8988T (cell line): ENCODE measurements around the gene MYO1B.
A peak's percentile ranks its signal among the peaks of the same experiment; 100 is the strongest.

Source experiments
- DNase-seq: peaks from one replicate; pipeline ENCODE4 v3.0.0; 2011

MYO1B gene

DNA sequence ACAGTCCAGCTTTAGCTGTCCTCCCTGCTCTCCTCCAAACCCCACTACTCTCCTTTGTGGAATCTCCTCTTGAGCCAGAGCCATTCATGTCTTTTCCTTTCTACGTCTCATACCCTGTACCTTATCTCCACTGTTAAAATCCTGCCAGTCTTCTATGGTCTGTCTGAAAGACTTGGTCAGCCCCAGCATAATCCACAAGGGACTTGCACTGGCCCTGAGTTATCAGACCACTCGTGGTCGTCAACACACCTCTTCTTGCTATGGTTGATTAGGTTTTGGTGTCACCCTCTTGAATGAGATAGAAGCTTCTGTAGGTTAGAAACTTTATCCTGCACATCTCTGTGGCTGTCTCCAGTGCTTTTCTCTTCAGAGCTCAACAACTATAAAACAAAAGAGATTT lies 56.8 kb downstream of the MYO1B start:
- no peak for DNase-seq

DNA sequence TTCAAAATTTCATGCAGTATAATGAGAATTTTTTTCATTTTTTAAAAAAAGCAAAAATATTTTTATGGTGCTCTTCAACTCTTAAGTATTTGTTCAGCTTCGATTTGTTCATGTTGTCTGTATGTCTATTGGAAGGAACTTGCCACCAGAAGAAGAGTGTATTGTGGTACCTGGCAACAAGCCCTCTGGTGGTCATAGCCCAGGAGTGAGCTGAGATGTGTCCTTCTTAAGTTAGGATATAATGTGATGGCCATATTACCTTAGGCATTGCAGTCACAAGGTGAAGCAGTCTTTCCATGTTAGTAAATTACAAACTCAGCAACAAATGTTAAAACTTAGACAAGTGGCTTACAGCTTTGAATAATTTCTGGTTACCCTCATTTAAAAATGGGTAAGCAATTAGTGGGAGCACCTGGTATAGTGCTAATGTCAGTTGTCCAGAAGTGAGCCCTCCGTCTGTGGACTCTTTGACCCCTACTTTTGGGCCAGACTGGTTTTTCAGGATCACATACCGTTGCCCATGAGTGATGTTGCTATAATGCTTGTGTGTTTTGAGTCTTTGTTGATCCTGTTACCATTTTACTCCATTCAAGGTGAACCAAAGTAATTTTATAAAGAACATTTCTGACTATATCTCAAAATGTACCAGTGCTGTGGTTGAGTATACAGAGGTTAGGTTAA lies 57.4 kb downstream of the MYO1B start:
- DNase-seq: no peak

- no peak for DNase-seq
These were observed 58.2 kb downstream of the MYO1B start for GRCh38 chr2:191303140-191304005.

- DNase-seq: no peak
These were observed 60.0 kb downstream of the MYO1B start for GRCh38 chr2:191304939-191305875.

DNA sequence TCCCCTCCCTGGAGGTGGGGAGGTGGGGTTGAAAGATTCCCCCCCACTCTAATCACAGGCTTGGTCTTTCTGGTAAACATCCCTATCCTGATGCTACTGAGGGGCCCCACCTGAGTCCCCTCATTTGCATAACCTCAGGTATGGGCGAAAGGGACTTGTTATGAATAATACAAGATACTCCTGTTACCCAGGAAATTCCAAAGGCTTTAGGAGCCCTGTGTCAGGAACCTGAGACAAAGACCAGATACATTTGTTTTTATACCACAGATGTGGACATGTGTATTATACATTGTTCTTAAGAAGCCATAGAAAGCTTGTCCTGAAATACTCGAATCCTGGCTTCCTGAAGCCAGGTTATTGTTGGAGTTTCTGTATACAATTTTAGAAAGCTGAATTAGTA lies 62.8 kb downstream of the MYO1B start:
- no peak for DNase-seq

GRCh38 chr2:191311156-191311555 lies 66.0 kb downstream of the MYO1B start:
- no peak for DNase-seq

DNA sequence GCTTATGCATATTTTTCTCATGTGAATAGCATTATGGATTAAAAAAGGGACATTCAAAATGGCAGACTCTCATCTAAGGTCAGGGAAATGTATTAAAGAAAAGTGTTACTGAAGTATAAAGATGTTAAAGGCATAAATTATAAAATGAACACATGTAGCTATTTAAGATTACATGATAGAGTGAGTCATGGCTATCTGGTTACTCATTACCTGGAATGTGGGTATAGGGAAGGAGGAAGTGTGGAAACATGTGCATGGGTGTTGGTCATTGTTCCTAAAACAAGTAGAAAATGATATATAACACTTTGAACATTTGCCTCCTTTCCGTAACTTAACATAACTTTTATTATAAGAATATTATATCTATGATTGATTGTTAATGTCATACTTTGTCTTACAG lies 66.4 kb downstream of the MYO1B start:
- DNase-seq: peak; percentile 25

DNA sequence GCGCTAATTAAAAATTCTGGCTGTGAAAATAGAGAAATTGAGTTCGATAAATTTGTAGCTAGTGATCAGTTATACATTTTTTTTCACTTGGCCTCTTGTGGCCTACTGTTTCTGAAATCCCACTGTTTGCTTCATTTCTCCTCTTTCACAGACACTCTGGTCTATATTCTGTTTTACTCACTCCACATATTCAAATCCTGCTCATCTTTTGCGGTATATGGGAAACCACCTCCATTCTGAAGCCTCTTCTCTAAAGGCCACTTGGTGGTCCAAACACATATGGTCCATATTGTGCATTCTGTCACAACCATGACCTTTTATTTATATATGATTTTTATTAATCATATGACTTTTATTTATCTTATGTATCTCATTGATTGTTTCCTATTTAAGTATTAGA lies 67.0 kb downstream of the MYO1B start:
- no peak for DNase-seq

DNA sequence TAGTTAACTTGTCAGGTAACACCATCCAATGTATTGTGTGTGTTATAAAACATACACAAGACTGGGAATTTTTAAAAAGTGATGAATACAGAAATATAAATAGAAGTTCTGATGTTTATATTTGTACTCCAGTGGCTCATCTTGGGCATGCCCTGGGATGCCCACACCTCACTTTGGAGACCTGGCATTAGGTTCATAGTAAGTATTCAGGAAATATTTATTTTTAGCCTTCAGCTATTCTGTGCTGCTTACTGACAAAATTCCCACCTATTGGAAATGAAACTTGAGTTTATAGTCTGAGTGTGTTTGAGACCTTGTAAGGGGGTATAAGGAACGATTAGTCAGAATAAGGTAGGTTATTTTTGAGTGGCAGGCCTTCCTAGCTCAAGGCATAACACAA lies 67.5 kb downstream of the MYO1B start:
- DNase-seq: no peak

DNA sequence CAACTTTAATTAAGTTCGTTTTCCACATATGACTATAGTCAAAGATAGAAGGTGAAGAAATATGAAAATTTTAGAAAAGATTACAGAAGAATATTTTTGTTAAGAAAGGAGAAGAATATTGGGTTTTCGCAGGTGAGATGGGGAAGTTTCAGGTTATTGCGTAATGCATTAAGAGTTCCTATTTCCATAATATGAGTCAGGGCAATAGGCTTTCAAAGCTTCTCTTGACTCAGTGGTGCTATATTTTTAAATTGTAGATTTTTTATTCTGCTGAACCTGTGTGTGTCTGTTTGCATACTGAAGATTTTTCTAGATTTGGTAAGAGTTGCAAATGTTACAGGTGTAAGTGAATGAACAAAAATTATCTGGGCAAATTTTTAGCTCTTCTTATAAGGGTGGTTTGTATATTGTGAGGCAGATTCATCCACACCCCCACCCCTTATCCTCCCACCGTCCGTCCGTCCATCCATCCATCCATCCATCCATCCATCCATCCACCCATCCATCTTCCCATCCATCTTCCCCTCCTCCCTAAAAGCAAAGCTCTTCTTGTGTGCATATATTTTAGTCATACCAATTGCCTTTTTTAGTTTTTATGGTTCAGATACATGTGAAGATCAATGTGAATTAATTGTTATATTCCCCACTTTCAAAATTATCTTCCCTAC lies 69.6 kb downstream of the MYO1B start:
- no peak for DNase-seq

GRCh38 chr2:191315365-191315752 lies 70.2 kb downstream of the MYO1B start:
- DNase-seq: no peak

- DNase-seq: no peak
These were observed 71.2 kb downstream of the MYO1B start for GRCh38 chr2:191316246-191316994.

GRCh38 chr2:191318037-191318728 lies 73.0 kb downstream of the MYO1B start:
- no peak for DNase-seq

DNA sequence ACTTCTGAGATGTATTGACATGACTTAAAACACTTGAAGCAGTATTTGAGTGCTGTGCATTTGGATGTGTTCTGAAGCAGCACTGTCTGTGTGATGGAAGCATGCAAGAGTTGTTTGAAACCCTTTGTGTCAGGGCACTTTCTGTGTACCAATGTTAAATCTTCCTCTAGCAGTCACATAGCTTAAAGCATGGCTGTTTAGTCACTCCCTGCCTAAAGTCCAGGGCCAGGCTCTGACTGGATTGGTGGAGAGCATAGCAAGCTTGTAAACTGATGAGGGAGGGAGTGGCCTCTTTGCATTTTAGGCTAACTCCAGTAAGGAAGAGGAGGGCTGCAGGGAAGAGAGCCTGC lies 73.5 kb downstream of the MYO1B start:
- no peak for DNase-seq

- no peak for DNase-seq
These were observed 74.0 kb downstream of the MYO1B start for GRCh38 chr2:191319186-191319585.

- no peak for DNase-seq
These were observed 75.7 kb downstream of the MYO1B start for GRCh38 chr2:191320881-191321280.

GRCh38 chr2:191321861-191322662 lies 76.9 kb downstream of the MYO1B start:
- no peak for DNase-seq

GRCh38 chr2:191322828-191323506 lies 77.8 kb downstream of the MYO1B start:
- DNase-seq: no peak

GRCh38 chr2:191325651-191326365 lies 80.6 kb downstream of the MYO1B start:
- no peak for DNase-seq
